ENCODE data around the gene POLE4. TPM values are rescaled to one million over a fixed set of nuclear protein-coding genes. Genes with fewer than 3 reads are reported as not detected.

The POLE4 gene
- total RNA-seq, 1 donor from 2014 or later = 39.5 TPM

DNA sequence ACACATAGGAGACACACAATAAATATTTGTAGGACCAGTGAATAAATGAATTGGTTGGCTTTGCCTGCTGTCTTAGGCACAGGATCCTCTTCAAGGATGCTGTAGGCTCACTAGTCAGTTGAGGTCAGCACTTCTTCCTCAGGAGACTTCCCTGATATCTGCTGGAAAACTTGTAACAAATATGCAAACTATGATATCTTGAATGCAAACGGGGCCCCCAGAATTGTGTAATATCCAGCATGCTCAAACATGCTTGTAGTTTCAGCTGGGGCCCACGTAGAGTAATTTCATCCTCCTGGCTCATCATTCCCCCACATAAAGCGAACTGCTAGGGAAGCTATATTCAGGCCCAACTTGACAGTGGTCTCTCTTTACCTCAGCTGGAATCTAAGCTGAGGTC is 43.6 kb downstream of the POLE4 start:
- Mint-ChIP-seq H3K36me3 (ENCODE audit: low read depth) (peaks cover 7% of the 10 kb centered on the region), H3K4me3 (ENCODE audit: unreplicated experiment) (no peak overlapping the region), H3K4me1 (ENCODE audit: low read depth) (no peaks in the 10 kb centered on the region), H3K9me3 (ENCODE audit: low read depth) (peaks cover 5% of the 10 kb centered on the region), H3K27ac (ENCODE audit: unreplicated experiment) (no peak overlapping the region), H3K27me3 (ENCODE audit: low read depth) (no peaks in the 10 kb centered on the region)
- TF ChIP-seq, protein P1, sequence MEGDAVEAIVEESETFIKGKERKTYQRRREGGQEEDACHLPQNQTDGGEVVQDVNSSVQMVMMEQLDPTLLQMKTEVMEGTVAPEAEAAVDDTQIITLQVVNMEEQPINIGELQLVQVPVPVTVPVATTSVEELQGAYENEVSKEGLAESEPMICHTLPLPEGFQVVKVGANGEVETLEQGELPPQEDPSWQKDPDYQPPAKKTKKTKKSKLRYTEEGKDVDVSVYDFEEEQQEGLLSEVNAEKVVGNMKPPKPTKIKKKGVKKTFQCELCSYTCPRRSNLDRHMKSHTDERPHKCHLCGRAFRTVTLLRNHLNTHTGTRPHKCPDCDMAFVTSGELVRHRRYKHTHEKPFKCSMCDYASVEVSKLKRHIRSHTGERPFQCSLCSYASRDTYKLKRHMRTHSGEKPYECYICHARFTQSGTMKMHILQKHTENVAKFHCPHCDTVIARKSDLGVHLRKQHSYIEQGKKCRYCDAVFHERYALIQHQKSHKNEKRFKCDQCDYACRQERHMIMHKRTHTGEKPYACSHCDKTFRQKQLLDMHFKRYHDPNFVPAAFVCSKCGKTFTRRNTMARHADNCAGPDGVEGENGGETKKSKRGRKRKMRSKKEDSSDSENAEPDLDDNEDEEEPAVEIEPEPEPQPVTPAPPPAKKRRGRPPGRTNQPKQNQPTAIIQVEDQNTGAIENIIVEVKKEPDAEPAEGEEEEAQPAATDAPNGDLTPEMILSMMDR (IDR thresholded peaks at IDR 0.05) = no peak
- no peak for DNase-seq (ENCODE audit: low spot score)

DNA sequence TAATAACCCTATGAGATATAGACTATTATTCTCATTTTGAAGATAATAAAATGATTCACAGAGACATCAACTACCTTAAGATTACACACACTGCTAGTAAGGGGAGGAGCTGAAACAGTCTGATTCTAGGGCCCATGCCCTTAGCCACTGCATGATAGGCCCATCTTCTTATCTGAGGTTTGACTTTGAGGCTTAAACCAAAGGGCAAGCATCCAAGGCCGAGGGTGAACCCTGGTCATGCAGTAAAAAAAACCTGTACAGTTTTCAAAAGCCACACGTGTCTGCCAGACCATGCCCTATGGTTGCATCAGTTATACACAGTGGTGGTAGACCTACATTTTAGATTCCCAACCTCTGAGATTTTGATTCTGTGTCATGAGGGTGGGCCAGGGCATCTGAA is 44.8 kb downstream of the POLE4 start:
- no peak overlapping the region for H3K27ac Mint-ChIP-seq (ENCODE audit: unreplicated experiment)
- H3K4me1 Mint-ChIP-seq (ENCODE audit: low read depth) = no peaks in the 10 kb centered on the region
- peaks cover 5% of the 10 kb centered on the region for H3K9me3 Mint-ChIP-seq (ENCODE audit: low read depth)
- TF ChIP-seq, protein P1 (IDR thresholded peaks at IDR 0.05) = no peak
- DNase-seq (ENCODE audit: low spot score) = no peak
- peaks cover 4% of the 10 kb centered on the region for H3K36me3 Mint-ChIP-seq (ENCODE audit: low read depth)
- no peak overlapping the region for H3K4me3 Mint-ChIP-seq (ENCODE audit: unreplicated experiment)
- no peaks in the 10 kb centered on the region for H3K27me3 Mint-ChIP-seq (ENCODE audit: low read depth)

DNA sequence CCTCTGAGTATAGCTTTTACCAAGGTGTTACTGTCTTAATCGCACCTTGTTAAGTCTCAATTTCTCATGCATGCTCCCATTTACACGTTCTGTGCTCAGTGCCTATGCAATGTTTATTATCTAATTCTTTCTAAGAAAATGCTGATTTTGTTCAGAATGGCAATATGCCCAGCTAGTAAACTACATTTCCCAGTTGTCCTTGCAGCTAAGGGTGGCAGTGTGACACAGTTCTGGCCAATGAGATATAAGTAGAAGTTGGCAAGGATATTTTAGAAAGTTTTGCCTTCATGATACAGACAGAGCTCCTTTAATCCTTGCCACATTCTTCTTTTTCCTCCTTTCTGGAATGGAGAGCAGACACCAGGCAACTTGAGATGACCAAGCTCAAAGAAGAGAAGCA is 45.3 kb downstream of the POLE4 start:
- no peak for DNase-seq (ENCODE audit: low spot score)
- H3K4me1 Mint-ChIP-seq (ENCODE audit: low read depth) = no peaks in the 10 kb centered on the region
- TF ChIP-seq, protein P1 (IDR thresholded peaks at IDR 0.05) = no peak
- no peak overlapping the region for H3K27ac Mint-ChIP-seq (ENCODE audit: unreplicated experiment)
- peaks cover under 1% of the 10 kb centered on the region for H3K36me3 Mint-ChIP-seq (ENCODE audit: low read depth)
- H3K4me3 Mint-ChIP-seq (ENCODE audit: unreplicated experiment) = no peak overlapping the region
- peaks cover 5% of the 10 kb centered on the region for H3K9me3 Mint-ChIP-seq (ENCODE audit: low read depth)
- no peaks in the 10 kb centered on the region for H3K27me3 Mint-ChIP-seq (ENCODE audit: low read depth)

DNA sequence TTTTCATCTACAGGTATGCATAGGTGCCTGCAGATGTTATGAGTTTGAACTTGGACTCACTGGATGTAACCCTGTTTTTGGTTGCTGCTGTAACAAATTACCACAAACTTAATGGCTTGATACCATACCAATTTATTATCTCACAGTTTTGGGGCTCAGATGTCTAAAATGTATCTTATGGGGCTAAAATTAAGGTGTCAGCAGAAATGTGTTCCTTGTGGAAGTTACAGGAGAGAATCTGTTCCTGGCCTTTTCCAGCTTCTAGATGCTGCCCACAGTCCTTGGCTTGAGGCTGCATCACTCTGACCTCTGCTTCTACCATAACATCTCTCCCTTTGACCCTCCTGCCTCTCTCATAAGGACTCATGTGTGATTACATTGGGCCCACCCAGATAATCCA is 47.6 kb downstream of the POLE4 start:
- H3K27ac Mint-ChIP-seq (ENCODE audit: unreplicated experiment) = no peak overlapping the region
- no peaks in the 10 kb centered on the region for H3K27me3 Mint-ChIP-seq (ENCODE audit: low read depth)
- no peaks in the 10 kb centered on the region for H3K36me3 Mint-ChIP-seq (ENCODE audit: low read depth)
- TF ChIP-seq, protein P1 (IDR thresholded peaks at IDR 0.05) = no peak
- H3K4me3 Mint-ChIP-seq (ENCODE audit: unreplicated experiment) = no peak overlapping the region
- no peak for DNase-seq (ENCODE audit: low spot score)
- no peaks in the 10 kb centered on the region for H3K4me1 Mint-ChIP-seq (ENCODE audit: low read depth)
- H3K9me3 Mint-ChIP-seq (ENCODE audit: low read depth) = peaks cover 5% of the 10 kb centered on the region

DNA sequence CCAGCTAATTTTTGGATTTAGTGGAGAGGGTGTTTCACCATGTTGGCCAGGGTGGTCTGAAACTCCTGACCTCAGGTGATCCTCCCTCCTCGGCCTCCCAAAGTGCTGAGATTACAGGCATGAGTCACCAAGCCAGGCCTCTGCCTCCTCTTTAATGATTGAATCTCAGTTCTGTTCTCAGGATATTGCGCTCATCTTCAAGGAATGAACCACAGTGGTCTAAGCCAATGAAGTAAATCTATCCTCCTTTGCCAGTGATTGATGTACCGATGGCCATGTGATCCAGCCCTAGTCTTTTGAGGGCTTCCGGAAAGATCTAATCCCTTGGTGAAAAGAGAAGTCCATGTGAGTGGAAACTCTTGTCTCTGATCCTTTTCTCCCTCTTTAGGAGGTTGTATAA is 48.6 kb downstream of the POLE4 start:
- no peaks in the 10 kb centered on the region for H3K4me1 Mint-ChIP-seq (ENCODE audit: low read depth)
- peaks cover 5% of the 10 kb centered on the region for H3K9me3 Mint-ChIP-seq (ENCODE audit: low read depth)
- TF ChIP-seq, protein P1 (IDR thresholded peaks at IDR 0.05) = no peak
- H3K36me3 Mint-ChIP-seq (ENCODE audit: low read depth) = no peaks in the 10 kb centered on the region
- DNase-seq (ENCODE audit: low spot score) = no peak
- H3K4me3 Mint-ChIP-seq (ENCODE audit: unreplicated experiment) = no peak overlapping the region
- no peak overlapping the region for H3K27ac Mint-ChIP-seq (ENCODE audit: unreplicated experiment)
- H3K27me3 Mint-ChIP-seq (ENCODE audit: low read depth) = no peaks in the 10 kb centered on the region
